ENCODE results near the gene GTF2IRD1.
"Not testable (repeated sequence)": the region's sequence is repeated elsewhere in the genome, so short reads cannot be mapped to it uniquely, and the experiment has no call there.

The GTF2IRD1 gene

GRCh38 chr7:74544706-74545469 lies 91.2 kb downstream of the GTF2IRD1 start:
- H3K36me3 ChIP-seq = peaks cover 68% of the 10 kb centered on the region
- H3K27ac ChIP-seq = no peak overlapping the region
- TF ChIP-seq CTCF (IDR thresholded peaks at IDR 0.05; ENCODE audit: low read depth, low read length) = peak; percentile 76
- no peaks in the 10 kb centered on the region for H3K9me3 ChIP-seq (ENCODE audit: severe bottlenecking)
- no peak overlapping the region for H3K4me3 ChIP-seq (ENCODE audit: low read depth, low read length)
- DNase-seq = peak; percentile 50
- H3K27me3 ChIP-seq (ENCODE audit: insufficient read depth, low read depth, severe bottlenecking) = no peaks in the 10 kb centered on the region

DNA sequence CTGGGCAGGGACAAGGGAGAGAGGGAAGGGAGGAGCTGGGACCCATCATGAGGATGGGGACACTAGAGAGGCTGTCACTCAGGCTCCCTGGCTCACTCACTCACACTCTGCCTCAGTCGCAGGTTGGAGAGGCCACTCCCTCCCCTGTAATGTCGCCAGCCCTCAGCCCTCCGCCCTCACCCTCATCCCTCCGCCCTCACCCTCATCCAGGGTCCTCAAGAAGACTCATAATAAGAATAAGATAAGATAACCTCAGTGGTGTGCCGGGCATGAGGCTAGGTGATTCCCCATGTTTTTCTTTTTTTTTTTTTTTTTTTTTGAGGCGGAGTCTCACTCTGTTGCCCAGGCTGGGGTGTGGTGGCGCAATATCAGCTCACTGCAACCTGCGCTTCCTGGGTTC lies 92.2 kb downstream of the GTF2IRD1 start:
- Histone ChIP-seq H3K27ac (no peak overlapping the region), H3K4me3 (ENCODE audit: low read depth, low read length) (no peak overlapping the region), H3K27me3 (ENCODE audit: insufficient read depth, low read depth, severe bottlenecking) (no peaks in the 10 kb centered on the region), H3K9me3 (ENCODE audit: severe bottlenecking) (no peaks in the 10 kb centered on the region), H3K36me3 (peaks cover 62% of the 10 kb centered on the region)
- TF ChIP-seq CTCF (IDR thresholded peaks at IDR 0.05; ENCODE audit: low read depth, low read length) = no peak
- DNase-seq = no peak

- not testable (repeated sequence) for H3K9me3 ChIP-seq (ENCODE audit: severe bottlenecking); DNase-seq; H3K4me3 ChIP-seq (ENCODE audit: low read depth, low read length); H3K27ac ChIP-seq; H3K27me3 ChIP-seq (ENCODE audit: insufficient read depth, low read depth, severe bottlenecking)
- H3K36me3 ChIP-seq = peaks cover 56% of the 10 kb centered on the region
Observed at GRCh38 chr7:74553596-74554012, 99.9 kb downstream of the GTF2IRD1 start.

- Histone ChIP-seq H3K9me3 (ENCODE audit: severe bottlenecking) (no peaks in the 10 kb centered on the region), H3K27me3 (ENCODE audit: insufficient read depth, low read depth, severe bottlenecking) (no peaks in the 10 kb centered on the region), H3K27ac (no peak overlapping the region), H3K4me3 (ENCODE audit: low read depth, low read length) (no peak overlapping the region), H3K36me3 (peaks cover 61% of the 10 kb centered on the region)
- no peak for TF ChIP-seq CTCF (IDR thresholded peaks at IDR 0.05; ENCODE audit: low read depth, low read length)
- DNase-seq = no peak
Observed at GRCh38 chr7:74554178-74554577, 100.5 kb downstream of the GTF2IRD1 start.

GRCh38 chr7:74560086-74560719 lies 106.5 kb downstream of the GTF2IRD1 start:
- TF ChIP-seq CTCF (IDR thresholded peaks at IDR 0.05; ENCODE audit: low read depth, low read length) = no peak
- Histone ChIP-seq H3K9me3 (ENCODE audit: severe bottlenecking) (no peaks in the 10 kb centered on the region), H3K36me3 (peaks cover 64% of the 10 kb centered on the region), H3K27ac (no peak overlapping the region), H3K4me3 (ENCODE audit: low read depth, low read length) (no peak overlapping the region), H3K27me3 (ENCODE audit: insufficient read depth, low read depth, severe bottlenecking) (no peaks in the 10 kb centered on the region)
- no peak for DNase-seq

- peaks cover 65% of the 10 kb centered on the region for H3K36me3 ChIP-seq
- no peak for DNase-seq
- no peaks in the 10 kb centered on the region for H3K9me3 ChIP-seq (ENCODE audit: severe bottlenecking)
- no peak overlapping the region for H3K4me3 ChIP-seq (ENCODE audit: low read depth, low read length)
- TF ChIP-seq CTCF (IDR thresholded peaks at IDR 0.05; ENCODE audit: low read depth, low read length) = no peak
- no peak overlapping the region for H3K27ac ChIP-seq
- no peaks in the 10 kb centered on the region for H3K27me3 ChIP-seq (ENCODE audit: insufficient read depth, low read depth, severe bottlenecking)
Observed at GRCh38 chr7:74561898-74562613, 108.3 kb downstream of the GTF2IRD1 start.

GRCh38 chr7:74563639-74564038 lies 109.9 kb downstream of the GTF2IRD1 start:
- not testable (repeated sequence) for H3K9me3 ChIP-seq (ENCODE audit: severe bottlenecking); H3K27ac ChIP-seq; H3K4me3 ChIP-seq (ENCODE audit: low read depth, low read length); DNase-seq; H3K27me3 ChIP-seq (ENCODE audit: insufficient read depth, low read depth, severe bottlenecking)
- H3K36me3 ChIP-seq = peaks cover 57% of the 10 kb centered on the region

Measured in WERI-Rb-1 (cell line).